ENCODE measurements around the gene SLC8A1.

The SLC8A1 gene

GRCh38 chr2:40474306-40474705 lies 22.4 kb upstream of the SLC8A1 start:
- FAIRE-seq (no peak), DNase-seq (ENCODE audit: insufficient read length, low spot score) (no peak)
- TF ChIP-seq POLR2A (IDR thresholded peaks at IDR 0.05; ENCODE audit: low read depth, low read length), result no peak

- no peak for FAIRE-seq
- TF ChIP-seq POLR2A (IDR thresholded peaks at IDR 0.05; ENCODE audit: low read depth, low read length), result no peak
- no peak for DNase-seq (ENCODE audit: insufficient read length, low spot score)
These were observed 20.0 kb upstream of the SLC8A1 start for GRCh38 chr2:40471866-40472265.

- FAIRE-seq, result no peak
- no peak for TF ChIP-seq POLR2A (IDR thresholded peaks at IDR 0.05; ENCODE audit: low read depth, low read length)
These were observed 19.2 kb upstream of the SLC8A1 start for GRCh38 chr2:40470822-40471813.

GRCh38 chr2:40466935-40467572 lies 15.2 kb upstream of the SLC8A1 start:
- no peak for DNase-seq (ENCODE audit: insufficient read length, low spot score)
- no peak for FAIRE-seq
- TF ChIP-seq POLR2A (IDR thresholded peaks at IDR 0.05; ENCODE audit: low read depth, low read length), result no peak

More at GRCh38 chr2:40470822-40471813, 19.2 kb upstream of the SLC8A1 start:
- DNase-seq (ENCODE audit: insufficient read length, low spot score), result no peak

GRCh38 chr2:40466332-40466906 lies 14.5 kb upstream of the SLC8A1 start:
- no peak for TF ChIP-seq POLR2A (IDR thresholded peaks at IDR 0.05; ENCODE audit: low read depth, low read length)
- FAIRE-seq (no peak), DNase-seq (ENCODE audit: insufficient read length, low spot score) (no peak)

- DNase-seq (ENCODE audit: insufficient read length, low spot score) (no peak), FAIRE-seq (no peak)
- no peak for TF ChIP-seq POLR2A (IDR thresholded peaks at IDR 0.05; ENCODE audit: low read depth, low read length)
These were observed 11.2 kb upstream of the SLC8A1 start for GRCh38 chr2:40463112-40463511.

GRCh38 chr2:40458271-40458794 lies 6.4 kb upstream of the SLC8A1 start:
- no peak for DNase-seq (ENCODE audit: insufficient read length, low spot score)
- no peak for FAIRE-seq
- TF ChIP-seq POLR2A (IDR thresholded peaks at IDR 0.05; ENCODE audit: low read depth, low read length), result no peak

GRCh38 chr2:40457837-40458236 lies 5.9 kb upstream of the SLC8A1 start:
- FAIRE-seq, result peak; percentile 64
- DNase-seq (ENCODE audit: insufficient read length, low spot score), result no peak
- TF ChIP-seq POLR2A (IDR thresholded peaks at IDR 0.05; ENCODE audit: low read depth, low read length), result no peak

- no peak for TF ChIP-seq POLR2A (IDR thresholded peaks at IDR 0.05; ENCODE audit: low read depth, low read length)
- no peak for DNase-seq (ENCODE audit: insufficient read length, low spot score)
- FAIRE-seq, result no peak
These were observed 5.5 kb upstream of the SLC8A1 start for GRCh38 chr2:40457366-40457765.

- no peak for DNase-seq (ENCODE audit: insufficient read length, low spot score)
- TF ChIP-seq POLR2A (IDR thresholded peaks at IDR 0.05; ENCODE audit: low read depth, low read length), result no peak
- FAIRE-seq, result no peak
These were observed 5.0 kb upstream of the SLC8A1 start for GRCh38 chr2:40456926-40457325.

GRCh38 chr2:40455661-40456060 lies 3.8 kb upstream of the SLC8A1 start:
- DNase-seq (ENCODE audit: insufficient read length, low spot score), result no peak
- FAIRE-seq, result peak; percentile 33
- no peak for TF ChIP-seq POLR2A (IDR thresholded peaks at IDR 0.05; ENCODE audit: low read depth, low read length)

GRCh38 chr2:40454321-40454720 lies 2.4 kb upstream of the SLC8A1 start:
- FAIRE-seq (no peak), DNase-seq (ENCODE audit: insufficient read length, low spot score) (no peak)
- TF ChIP-seq POLR2A (IDR thresholded peaks at IDR 0.05; ENCODE audit: low read depth, low read length), result no peak

GRCh38 chr2:40452786-40453185 lies 896 bp upstream of the SLC8A1 start:
- no peak for DNase-seq (ENCODE audit: insufficient read length, low spot score)
- no peak for TF ChIP-seq POLR2A (IDR thresholded peaks at IDR 0.05; ENCODE audit: low read depth, low read length)
- FAIRE-seq, result no peak

- peak; percentile 72 for FAIRE-seq
- peak; percentile 50 for DNase-seq (ENCODE audit: insufficient read length, low spot score)
- TF ChIP-seq POLR2A (IDR thresholded peaks at IDR 0.05; ENCODE audit: low read depth, low read length), result no peak
These were observed 977 bp downstream of the SLC8A1 start for GRCh38 chr2:40450796-40451430.

All from H54 (cell line).